Suprapubic skin (tissue), 4 donors: ENCODE results near the gene NTRK1.

Experiments
- EP300 ChIP-seq: sonication (generic); formaldehyde crosslinking; IDR thresholded peaks from one replicate; pipeline ENCODE4 v1.6.1; 2017; ENCODE audit warnings: antibody characterized with exemption
- POLR2A ChIP-seq, 2 donors: fragments of 450-650 bp; IDR thresholded peaks; one replicate each; pipeline ENCODE4 v1.6.1; 2017; ENCODE audit warnings: antibody characterized with exemption in 2 of 2, mild to moderate bottlenecking in 2 of 2, moderate library complexity in 2 of 2
- POLR2AphosphoS5 ChIP-seq, 3 donors: sonication (generic); formaldehyde crosslinking; IDR thresholded peaks; one replicate each; pipeline ENCODE4 v1.6.1; 2017; ENCODE audit warnings: antibody characterized with exemption in 3 of 3
- TF ChIP-seq, protein P1 (sequence below), 2 donors: fragments of 200-600 bp in 1 of 2; fragments of 450-650 bp in 1 of 2; sonication (generic) in 1 of 2; IDR thresholded peaks; one replicate each; pipeline ENCODE4 v1.5.1; 2016 to 2019; ENCODE audit warnings: antibody characterized with exemption in 2 of 2, mild to moderate bottlenecking in 1 of 2, moderate library complexity in 1 of 2

DNA sequence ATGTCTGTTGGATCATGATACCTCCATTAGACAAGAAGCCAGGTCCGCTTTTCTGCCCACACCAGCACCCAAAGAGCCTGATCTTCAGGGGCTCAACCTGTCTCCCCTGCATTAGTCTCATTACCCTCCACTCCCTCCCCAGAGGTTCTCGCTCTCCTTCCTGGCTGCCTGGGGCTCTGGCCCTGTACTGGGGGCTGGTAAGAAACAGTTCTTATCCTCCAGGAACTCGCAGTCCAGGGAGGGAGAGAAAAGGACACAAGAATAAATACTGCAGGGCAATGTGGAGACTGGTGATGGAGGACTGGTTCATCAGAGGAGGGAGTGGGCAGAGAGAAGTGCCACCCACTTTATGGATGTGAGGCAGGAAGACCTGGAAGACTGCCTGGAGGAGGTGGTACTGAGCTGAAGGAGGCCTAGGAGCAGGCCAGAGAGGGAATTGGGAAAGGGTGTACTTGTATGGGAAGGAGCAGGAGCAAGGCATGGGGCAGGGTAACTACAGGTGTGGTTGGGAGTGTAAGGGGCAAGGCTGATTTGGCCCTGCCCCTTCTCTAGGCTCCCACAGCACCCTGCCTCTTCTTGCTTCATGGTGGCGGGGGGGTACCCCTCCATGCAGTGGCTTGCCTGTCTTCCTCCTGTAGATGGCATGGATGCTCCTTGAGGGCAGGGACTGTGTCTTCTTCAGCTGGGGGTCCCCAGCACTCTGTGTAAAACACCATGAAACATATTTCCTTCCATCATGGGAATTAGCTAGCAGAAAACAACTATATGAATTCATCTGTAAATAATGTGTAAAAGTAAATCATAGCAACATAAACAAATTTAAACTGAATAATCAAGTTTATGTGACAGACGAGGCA is 64.7 kb downstream of the NTRK1 start:
- TF ChIP-seq, protein P1, sequence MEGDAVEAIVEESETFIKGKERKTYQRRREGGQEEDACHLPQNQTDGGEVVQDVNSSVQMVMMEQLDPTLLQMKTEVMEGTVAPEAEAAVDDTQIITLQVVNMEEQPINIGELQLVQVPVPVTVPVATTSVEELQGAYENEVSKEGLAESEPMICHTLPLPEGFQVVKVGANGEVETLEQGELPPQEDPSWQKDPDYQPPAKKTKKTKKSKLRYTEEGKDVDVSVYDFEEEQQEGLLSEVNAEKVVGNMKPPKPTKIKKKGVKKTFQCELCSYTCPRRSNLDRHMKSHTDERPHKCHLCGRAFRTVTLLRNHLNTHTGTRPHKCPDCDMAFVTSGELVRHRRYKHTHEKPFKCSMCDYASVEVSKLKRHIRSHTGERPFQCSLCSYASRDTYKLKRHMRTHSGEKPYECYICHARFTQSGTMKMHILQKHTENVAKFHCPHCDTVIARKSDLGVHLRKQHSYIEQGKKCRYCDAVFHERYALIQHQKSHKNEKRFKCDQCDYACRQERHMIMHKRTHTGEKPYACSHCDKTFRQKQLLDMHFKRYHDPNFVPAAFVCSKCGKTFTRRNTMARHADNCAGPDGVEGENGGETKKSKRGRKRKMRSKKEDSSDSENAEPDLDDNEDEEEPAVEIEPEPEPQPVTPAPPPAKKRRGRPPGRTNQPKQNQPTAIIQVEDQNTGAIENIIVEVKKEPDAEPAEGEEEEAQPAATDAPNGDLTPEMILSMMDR (IDR thresholded peaks at IDR 0.05), result no peak
- no peak for TF ChIP-seq POLR2A (IDR thresholded peaks at IDR 0.05)
- no peak for TF ChIP-seq POLR2AphosphoS5 (IDR thresholded peaks at IDR 0.05)
- no peak for TF ChIP-seq EP300
